Neutrophil (primary cell): ENCODE data around the gene IDH3G.

ENCODE experiments used
- H3K27ac ChIP-seq: fragments of 200-600 bp; sonication (generic); 2 replicates; pipeline ENCODE4 v1.5.1; 2016; ENCODE audit warnings: mild to moderate bottlenecking, moderate library complexity
- H3K27me3 ChIP-seq: fragments of 200-600 bp; sonication (generic); 2 replicates; pipeline ENCODE4 v1.6.0; 2016; ENCODE audit warnings: mild to moderate bottlenecking
- H3K36me3 ChIP-seq: fragments of 200-600 bp; sonication (generic); 2 replicates; pipeline ENCODE4 v1.5.1; 2017
- H3K4me1 ChIP-seq, 2 experiments: fragments of 200-600 bp in 1 of 2; sonication (generic) in 1 of 2; 1 replicate in 1 of 2; 2 replicates in 1 of 2; pipeline versions ENCODE4 v1.5.1 to v1.6.1; 2013 to 2016; ENCODE audit warnings: low read depth in 1 of 2, low read length in 1 of 2, mild to moderate bottlenecking in 1 of 2, moderate library complexity in 1 of 2; ENCODE audit not compliant: control insufficient read depth in 1 of 2, insufficient read depth in 1 of 2
- H3K4me3 ChIP-seq, 2 experiments: fragments of 200-600 bp in 1 of 2; sonication (generic) in 1 of 2; 1 replicate in 1 of 2; 2 replicates in 1 of 2; pipeline ENCODE4 v1.5.1; 2013 to 2016; ENCODE audit warnings: low read depth in 1 of 2, low read length in 1 of 2, mild to moderate bottlenecking in 1 of 2, moderate library complexity in 1 of 2
- H3K9me3 ChIP-seq: fragments of 200-600 bp; sonication (generic); 2 replicates; pipeline ENCODE4 v1.5.1; 2016
- TF ChIP-seq, protein P1 (sequence below): fragments of 200-600 bp; sonication (generic); IDR thresholded peaks from 2 replicates; pipeline ENCODE4 v1.5.1; 2016; ENCODE audit warnings: antibody characterized with exemption

IDH3G gene

DNA sequence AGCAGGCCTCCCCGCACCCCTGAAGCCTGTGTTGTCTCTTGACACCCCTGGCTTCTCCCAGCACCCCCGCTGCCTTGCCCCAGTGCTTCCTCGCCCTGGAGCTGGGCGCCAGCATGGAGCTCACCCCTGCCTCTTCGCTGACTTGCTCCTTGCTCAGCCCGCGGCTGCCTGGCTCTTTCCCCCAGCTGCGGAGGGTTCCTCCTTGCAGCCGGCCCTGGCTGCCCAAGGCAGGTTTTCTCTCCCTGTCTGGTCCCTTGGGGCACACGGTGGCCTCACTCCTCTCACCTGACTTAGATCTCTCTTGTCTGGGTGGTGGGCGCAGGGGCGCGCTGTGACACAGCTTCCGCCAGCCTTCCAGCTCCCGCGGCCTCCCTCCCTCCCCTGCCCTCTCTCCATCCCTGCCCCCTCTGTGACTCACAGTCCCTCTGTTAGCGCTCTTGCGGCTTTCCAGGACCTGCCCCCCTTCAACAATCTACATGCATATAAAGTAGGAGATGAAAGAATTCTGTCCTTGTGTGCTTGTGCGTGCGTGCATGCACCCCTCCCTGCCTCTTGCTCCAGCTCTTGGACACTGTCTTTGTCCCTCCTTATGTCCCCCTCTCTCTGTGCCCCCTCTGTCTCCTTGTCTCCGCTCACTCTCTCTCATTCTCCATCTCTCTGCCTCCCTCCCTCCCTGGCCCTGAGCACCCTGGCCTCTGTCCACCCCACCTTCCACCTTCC lies 27.9 kb downstream of the IDH3G start:
- Histone ChIP-seq H3K4me3 (no peak overlapping the region), H3K27me3 (peaks cover 25% of the 10 kb centered on the region), H3K36me3 (no peaks in the 10 kb centered on the region), H3K9me3 (no peaks in the 10 kb centered on the region), H3K4me1 (no peaks in the 10 kb centered on the region), H3K27ac (no peak overlapping the region)
- TF ChIP-seq, protein P1, sequence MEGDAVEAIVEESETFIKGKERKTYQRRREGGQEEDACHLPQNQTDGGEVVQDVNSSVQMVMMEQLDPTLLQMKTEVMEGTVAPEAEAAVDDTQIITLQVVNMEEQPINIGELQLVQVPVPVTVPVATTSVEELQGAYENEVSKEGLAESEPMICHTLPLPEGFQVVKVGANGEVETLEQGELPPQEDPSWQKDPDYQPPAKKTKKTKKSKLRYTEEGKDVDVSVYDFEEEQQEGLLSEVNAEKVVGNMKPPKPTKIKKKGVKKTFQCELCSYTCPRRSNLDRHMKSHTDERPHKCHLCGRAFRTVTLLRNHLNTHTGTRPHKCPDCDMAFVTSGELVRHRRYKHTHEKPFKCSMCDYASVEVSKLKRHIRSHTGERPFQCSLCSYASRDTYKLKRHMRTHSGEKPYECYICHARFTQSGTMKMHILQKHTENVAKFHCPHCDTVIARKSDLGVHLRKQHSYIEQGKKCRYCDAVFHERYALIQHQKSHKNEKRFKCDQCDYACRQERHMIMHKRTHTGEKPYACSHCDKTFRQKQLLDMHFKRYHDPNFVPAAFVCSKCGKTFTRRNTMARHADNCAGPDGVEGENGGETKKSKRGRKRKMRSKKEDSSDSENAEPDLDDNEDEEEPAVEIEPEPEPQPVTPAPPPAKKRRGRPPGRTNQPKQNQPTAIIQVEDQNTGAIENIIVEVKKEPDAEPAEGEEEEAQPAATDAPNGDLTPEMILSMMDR: no peak

DNA sequence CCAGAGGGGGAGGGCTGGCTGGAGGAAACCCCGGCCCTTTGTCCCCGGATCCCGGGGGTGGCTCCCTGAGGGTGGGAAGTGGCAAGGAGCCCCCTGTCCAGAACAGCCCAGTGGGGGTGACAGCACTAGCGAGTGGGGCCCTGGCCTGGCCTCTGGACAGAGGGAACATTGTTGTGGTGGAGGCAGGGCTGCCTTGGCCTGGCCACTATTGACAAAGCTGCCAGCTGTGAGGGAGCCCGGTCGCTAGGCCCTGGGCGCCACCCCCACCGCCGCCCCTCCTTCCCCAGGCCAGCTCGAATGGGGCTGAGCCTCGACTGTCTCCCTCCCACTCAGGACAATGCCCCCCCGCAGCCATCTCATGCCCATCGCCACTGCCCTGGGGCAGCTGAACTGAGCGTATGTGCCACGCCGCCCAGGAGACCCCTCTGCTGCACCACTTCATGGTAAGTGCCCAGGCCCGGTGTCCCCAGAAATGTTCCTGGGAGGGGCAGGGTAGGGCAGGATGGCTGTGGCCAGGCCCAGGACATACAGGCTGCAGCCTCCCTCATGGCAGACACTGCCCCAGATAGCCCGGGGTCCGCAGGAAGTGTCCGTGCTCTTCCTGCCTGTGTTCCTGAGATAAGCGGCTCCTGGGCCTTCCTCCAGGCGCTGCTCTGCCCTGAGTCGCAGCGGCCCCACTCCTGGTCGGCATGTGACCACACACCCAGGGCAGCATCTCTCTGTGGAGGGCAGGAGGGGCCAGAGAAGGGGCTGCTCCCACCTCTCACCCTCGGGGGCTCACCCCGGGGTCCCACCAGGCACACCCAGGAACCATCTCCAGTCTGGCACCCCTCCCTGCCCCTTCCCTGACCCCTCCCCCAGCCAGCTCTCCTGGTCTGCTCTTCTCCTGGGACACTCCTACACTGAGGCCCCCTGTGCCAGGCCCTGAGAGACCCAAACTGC lies 28.8 kb downstream of the IDH3G start:
- no peaks in the 10 kb centered on the region for H3K4me1 ChIP-seq
- H3K9me3 ChIP-seq: no peaks in the 10 kb centered on the region
- H3K36me3 ChIP-seq: no peaks in the 10 kb centered on the region
- TF ChIP-seq, protein P1: no peak
- H3K4me3 ChIP-seq: no peak overlapping the region
- no peak overlapping the region for H3K27ac ChIP-seq
- H3K27me3 ChIP-seq: peaks cover 25% of the 10 kb centered on the region

DNA sequence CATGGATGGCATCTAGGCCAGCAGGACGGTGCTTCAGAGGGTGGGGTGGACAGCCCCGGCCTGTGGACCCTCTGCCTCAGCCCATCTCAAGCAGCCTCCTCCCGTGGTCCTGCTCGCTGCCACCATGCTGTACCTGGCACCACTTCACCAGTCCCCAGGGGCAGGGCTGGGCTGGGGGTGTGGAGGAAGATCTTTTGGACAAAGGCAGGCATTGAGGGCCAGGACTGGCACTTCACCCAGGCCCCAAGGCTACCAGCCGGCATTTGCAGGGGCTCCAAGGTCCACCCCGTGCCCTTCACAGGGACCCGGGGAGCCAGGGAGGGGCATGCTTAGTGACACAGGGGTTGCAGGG lies 29.4 kb downstream of the IDH3G start:
- H3K9me3 ChIP-seq: no peaks in the 10 kb centered on the region
- no peaks in the 10 kb centered on the region for H3K36me3 ChIP-seq
- TF ChIP-seq, protein P1: no peak
- no peaks in the 10 kb centered on the region for H3K4me1 ChIP-seq
- no peak overlapping the region for H3K27ac ChIP-seq
- no peak overlapping the region for H3K4me3 ChIP-seq
- peaks cover 25% of the 10 kb centered on the region for H3K27me3 ChIP-seq

DNA sequence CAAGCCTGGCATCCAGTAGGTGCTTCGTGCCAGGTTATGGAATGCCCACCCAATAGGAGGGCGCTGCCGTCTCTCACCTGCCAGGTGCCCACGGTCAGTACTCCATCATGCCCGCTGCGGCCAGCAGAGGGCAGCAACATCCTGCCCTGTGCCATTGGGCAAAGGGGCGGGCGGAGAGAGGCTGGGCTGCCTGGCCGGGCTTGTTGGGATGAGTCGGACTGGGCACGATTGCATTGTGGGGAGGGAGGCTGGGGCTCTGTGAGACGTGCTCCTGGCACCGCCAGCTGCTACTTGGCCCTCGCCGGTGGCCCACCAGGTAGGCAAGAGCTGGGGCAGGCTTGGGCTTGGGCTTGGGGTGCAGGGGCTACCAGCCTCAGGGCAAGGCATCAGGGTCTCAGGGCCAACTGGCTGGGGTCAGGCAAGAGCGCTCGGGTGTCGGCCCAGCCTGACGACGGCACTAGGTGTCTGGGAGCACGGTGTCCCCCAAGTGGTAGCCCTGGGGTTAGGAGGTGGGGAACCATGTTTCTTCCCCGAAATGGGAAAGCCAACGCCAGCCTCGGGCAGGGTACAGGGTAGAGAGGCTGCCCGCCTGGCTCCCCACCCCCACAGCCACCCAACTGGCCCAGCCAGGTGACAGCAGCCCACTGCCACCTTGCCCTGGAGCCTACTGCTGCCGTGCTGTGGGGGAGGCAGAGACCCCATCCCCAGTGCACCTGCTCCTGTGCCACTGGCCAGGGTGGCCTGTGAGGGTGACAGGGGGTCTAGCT lies 30.0 kb downstream of the IDH3G start, which contains the start of gene PLXNB3:
Gene PLXNB3, plus strand, starts transcription at position 261 of the 767 bp plus-strand sequence. CDS start 1,287 bp downstream, outside the sequence.
- TF ChIP-seq, protein P1: peak; percentile 79
- H3K27me3 ChIP-seq: peaks cover 25% of the 10 kb centered on the region
- no peak within 1 kb of the TSS for H3K4me3 ChIP-seq
- no peaks in the 10 kb centered on the region for H3K9me3 ChIP-seq
- H3K36me3 ChIP-seq: no peaks in the 10 kb centered on the region
- no peak within 1 kb of the TSS for H3K27ac ChIP-seq
- H3K4me1 ChIP-seq: no peaks in the 10 kb centered on the region

DNA sequence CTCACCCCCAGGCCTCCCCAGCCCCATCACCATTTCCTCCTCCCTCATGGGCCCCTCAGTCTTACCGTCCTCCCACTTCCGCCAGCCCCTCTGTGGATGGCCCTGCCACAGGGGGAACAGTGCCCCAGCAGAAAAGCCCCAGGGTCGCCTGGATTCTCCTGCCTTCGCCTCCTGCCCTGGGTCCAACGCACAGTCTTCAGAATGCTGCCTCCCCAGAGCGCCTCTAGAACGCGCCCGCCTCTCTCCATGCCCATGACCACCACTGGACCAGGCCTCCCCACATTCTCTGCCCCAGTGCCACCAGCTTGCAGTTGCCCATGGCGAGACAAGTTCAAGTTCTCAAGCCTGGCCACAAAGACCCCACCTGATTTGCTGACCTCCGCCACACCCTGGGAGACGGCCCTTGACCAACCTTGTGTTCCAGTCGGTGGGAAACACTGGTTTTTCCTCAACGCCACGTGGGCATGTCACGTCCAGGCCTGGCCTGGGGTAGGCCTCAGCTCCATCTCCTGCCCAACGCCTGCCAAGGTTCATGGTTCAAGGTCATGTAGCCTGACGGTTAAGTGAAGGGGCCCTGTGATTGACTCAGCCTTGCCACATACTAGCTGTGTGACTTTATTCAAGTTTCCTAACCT lies 30.8 kb downstream of the IDH3G start:
- Histone ChIP-seq H3K27ac (no peak overlapping the region), H3K27me3 (peaks cover 25% of the 10 kb centered on the region), H3K36me3 (no peaks in the 10 kb centered on the region), H3K4me3 (no peak overlapping the region), H3K4me1 (no peaks in the 10 kb centered on the region), H3K9me3 (no peaks in the 10 kb centered on the region)
- TF ChIP-seq, protein P1: no peak
